Stomach (tissue), 4 donors: ENCODE results near the gene AFAP1L1.

Source experiments
- CTCF ChIP-seq, 7 experiments: fragments of 450-650 bp in 4 of 7; fragments of 200-600 bp in 3 of 7; sonication (generic) in 3 of 7; IDR thresholded peaks; one replicate each; pipeline ENCODE4 v1.5.1; 2016 to 2019; ENCODE audit warnings: antibody characterized with exemption in 7 of 7, control low read depth in 2 of 7, mild to moderate bottlenecking in 1 of 7
- EP300 ChIP-seq: sonication (generic); formaldehyde crosslinking; IDR thresholded peaks from one replicate; pipeline ENCODE4 v1.6.1; 2017; ENCODE audit warnings: antibody characterized with exemption
- POLR2A ChIP-seq, 4 donors: fragments of 450-650 bp; IDR thresholded peaks; one replicate each; pipeline ENCODE4 v1.6.1; 2016; ENCODE audit warnings: antibody characterized with exemption in 4 of 4, control low read depth in 2 of 4, mild to moderate bottlenecking in 1 of 4, moderate library complexity in 1 of 4
- POLR2AphosphoS5 ChIP-seq, 3 donors: sonication (generic); formaldehyde crosslinking; IDR thresholded peaks; one replicate each; pipeline ENCODE4 v1.6.1; 2016; ENCODE audit warnings: antibody characterized with exemption in 3 of 3

GRCh38 chr5:149240354-149240998 is 31.2 kb upstream of the AFAP1L1 start:
- TF ChIP-seq CTCF (IDR thresholded peaks at IDR 0.05), result no peak
- TF ChIP-seq POLR2A (IDR thresholded peaks at IDR 0.05), result no peak
- TF ChIP-seq EP300, result no peak
- TF ChIP-seq POLR2AphosphoS5 (IDR thresholded peaks at IDR 0.05), result no peak
